ENCODE data around the gene PIGZ.

DNA sequence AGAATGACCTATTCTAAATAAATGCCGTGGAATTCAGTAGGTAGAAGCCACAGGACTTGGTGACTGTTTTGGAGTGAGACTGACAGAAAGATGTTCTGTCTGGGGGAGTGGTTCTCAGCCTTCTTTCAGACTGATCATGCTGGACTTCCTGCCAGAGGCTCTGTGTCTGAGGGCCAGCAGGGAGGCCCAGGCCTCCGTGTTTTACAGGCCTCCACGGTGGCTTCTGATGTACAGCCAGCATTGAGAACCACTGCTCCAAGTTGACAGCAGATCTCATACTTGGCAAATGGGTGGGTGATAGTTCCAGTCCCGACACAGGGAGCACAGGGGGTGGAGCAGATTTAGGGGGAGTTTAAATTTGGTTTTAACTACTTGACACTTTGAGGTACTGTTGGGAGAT lies 6.7 kb upstream of the PIGZ start:
- TF ChIP-seq POLR2AphosphoS5 (IDR thresholded peaks at IDR 0.05; ENCODE audit: insufficient read depth in 1 of 2, low read depth in 1 of 2) (no peak), POLR2A (IDR thresholded peaks at IDR 0.05) (no peak)
- TF ChIP-seq, protein P1, sequence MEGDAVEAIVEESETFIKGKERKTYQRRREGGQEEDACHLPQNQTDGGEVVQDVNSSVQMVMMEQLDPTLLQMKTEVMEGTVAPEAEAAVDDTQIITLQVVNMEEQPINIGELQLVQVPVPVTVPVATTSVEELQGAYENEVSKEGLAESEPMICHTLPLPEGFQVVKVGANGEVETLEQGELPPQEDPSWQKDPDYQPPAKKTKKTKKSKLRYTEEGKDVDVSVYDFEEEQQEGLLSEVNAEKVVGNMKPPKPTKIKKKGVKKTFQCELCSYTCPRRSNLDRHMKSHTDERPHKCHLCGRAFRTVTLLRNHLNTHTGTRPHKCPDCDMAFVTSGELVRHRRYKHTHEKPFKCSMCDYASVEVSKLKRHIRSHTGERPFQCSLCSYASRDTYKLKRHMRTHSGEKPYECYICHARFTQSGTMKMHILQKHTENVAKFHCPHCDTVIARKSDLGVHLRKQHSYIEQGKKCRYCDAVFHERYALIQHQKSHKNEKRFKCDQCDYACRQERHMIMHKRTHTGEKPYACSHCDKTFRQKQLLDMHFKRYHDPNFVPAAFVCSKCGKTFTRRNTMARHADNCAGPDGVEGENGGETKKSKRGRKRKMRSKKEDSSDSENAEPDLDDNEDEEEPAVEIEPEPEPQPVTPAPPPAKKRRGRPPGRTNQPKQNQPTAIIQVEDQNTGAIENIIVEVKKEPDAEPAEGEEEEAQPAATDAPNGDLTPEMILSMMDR (IDR thresholded peaks at IDR 0.05): no peak
